MM.1S (cell line): ENCODE measurements around the gene PLEKHM3.
"Not testable (repeated sequence)": the region's sequence is repeated elsewhere in the genome, so short reads cannot be mapped to it uniquely, and the experiment has no call there.

Source experiments
- DNase-seq: peaks from one replicate; pipeline ENCODE4 v3.0.0-alpha.2; 2015
- H2AFZ ChIP-seq: fragments of 300-600 bp; sonication (generic); 2 replicates; pipeline ENCODE4 v1.6.0; 2016; ENCODE audit warnings: antibody characterized with exemption, low read length
- H3F3A ChIP-seq: fragments of 300-600 bp; sonication (generic); 2 replicates; pipeline ENCODE4 v1.6.1; 2016; ENCODE audit warnings: mild to moderate bottlenecking, antibody characterized with exemption, low read length, moderate library complexity, mixed read lengths; ENCODE audit not compliant: insufficient read depth
- H3K27ac ChIP-seq: fragments of 300-600 bp; sonication (generic); 2 replicates; pipeline ENCODE4 v1.5.1; 2016; ENCODE audit warnings: mild to moderate bottlenecking, low read length
- H3K27me3 ChIP-seq: fragments of 300-600 bp; sonication (generic); replicated peaks from 2 replicates; pipeline ENCODE4 v1.6.0; 2016; ENCODE audit warnings: low read length; ENCODE audit not compliant: insufficient read depth
- H3K36me3 ChIP-seq: fragments of 300-600 bp; sonication (generic); replicated peaks from 2 replicates; pipeline ENCODE4 v1.6.1; 2016; ENCODE audit warnings: mild to moderate bottlenecking, low read length, mixed read lengths; ENCODE audit not compliant: insufficient read depth
- H3K4me1 ChIP-seq: fragments of 300-600 bp; sonication (generic); 2 replicates; pipeline ENCODE4 v1.6.1; 2016; ENCODE audit warnings: low read length, mixed read lengths
- H3K4me2 ChIP-seq: fragments of 300-600 bp; sonication (generic); 2 replicates; pipeline ENCODE4 v1.6.0; 2016; ENCODE audit warnings: low read depth, low read length
- H3K4me3 ChIP-seq: fragments of 300-600 bp; sonication (generic); 2 replicates; pipeline ENCODE4 v1.5.1; 2016; ENCODE audit warnings: low read length, mixed read lengths
- H3K79me2 ChIP-seq: fragments of 300-600 bp; sonication (generic); 2 replicates; pipeline ENCODE4 v1.6.1; 2016; ENCODE audit warnings: mixed run types, low read length, mixed read lengths
- H3K9ac ChIP-seq: fragments of 300-600 bp; sonication (generic); 2 replicates; pipeline ENCODE4 v1.6.1; 2016; ENCODE audit warnings: low read length, mixed read lengths
- H3K9me2 ChIP-seq: fragments of 300-600 bp; sonication (generic); replicated peaks from 2 replicates; pipeline ENCODE4 v1.6.1; 2016; ENCODE audit warnings: mild to moderate bottlenecking, low read length, mixed read lengths; ENCODE audit not compliant: insufficient read depth
- H3K9me3 ChIP-seq: fragments of 300-600 bp; sonication (generic); replicated peaks from 2 replicates; pipeline ENCODE4 v1.6.1; 2016; ENCODE audit warnings: mild to moderate bottlenecking, low read length, mixed read lengths; ENCODE audit not compliant: insufficient read depth
- H4K20me1 ChIP-seq: fragments of 300-600 bp; sonication (generic); 2 replicates; pipeline ENCODE4 v1.6.1; 2016; ENCODE audit warnings: mild to moderate bottlenecking, low read length, moderate library complexity, mixed read lengths; ENCODE audit not compliant: insufficient read depth
- CTCF ChIP-seq: fragments of 300-600 bp; sonication (generic); IDR thresholded peaks from 2 replicates; pipeline ENCODE4 v1.5.1; 2016; ENCODE audit warnings: antibody characterized with exemption, low read length, mixed read lengths
- EZH2 ChIP-seq: fragments of 300-600 bp; sonication (generic); optimal IDR thresholded peaks from 2 replicates; pipeline ENCODE3; 2017; ENCODE audit warnings: low read depth, mild to moderate bottlenecking, antibody characterized with exemption, low read length, mixed read lengths
- EZH2phosphoT487 ChIP-seq: fragments of 300-600 bp; sonication (generic); IDR thresholded peaks from 2 replicates; pipeline ENCODE4 v1.6.1; 2018; ENCODE audit warnings: antibody characterized with exemption, low read length

Gene PLEKHM3

GRCh38 chr2:207911215-207911614 lies 114.1 kb downstream of the PLEKHM3 start:
- H3K36me3 ChIP-seq = no peaks in the 10 kb centered on the region
- H3K79me2 ChIP-seq = no peaks in the 10 kb centered on the region
- TF ChIP-seq CTCF (no peak), EZH2phosphoT487 (no peak), EZH2 (no peak)
- no peaks in the 10 kb centered on the region for H3K9me2 ChIP-seq
- no peak overlapping the region for H3K4me2 ChIP-seq
- H3K9me3 ChIP-seq = no peaks in the 10 kb centered on the region
- H3K4me1 ChIP-seq = no peaks in the 10 kb centered on the region
- H3K9ac ChIP-seq = no peak overlapping the region
- H3F3A ChIP-seq = no peaks in the 10 kb centered on the region
- no peak overlapping the region for H3K4me3 ChIP-seq
- no peaks in the 10 kb centered on the region for H3K27me3 ChIP-seq
- no peak overlapping the region for H3K27ac ChIP-seq
- no peak overlapping the region for H2AFZ ChIP-seq
- no peak for DNase-seq
- no peaks in the 10 kb centered on the region for H4K20me1 ChIP-seq

GRCh38 chr2:207906495-207906894 lies 118.8 kb downstream of the PLEKHM3 start:
- H3K27me3 ChIP-seq, H2AFZ ChIP-seq, H3K4me1 ChIP-seq, DNase-seq, H3K79me2 ChIP-seq, H3K4me2 ChIP-seq, H3K9me2 ChIP-seq, H3K27ac ChIP-seq, H4K20me1 ChIP-seq, H3K9ac ChIP-seq, H3K36me3 ChIP-seq, H3K4me3 ChIP-seq, H3F3A ChIP-seq, H3K9me3 ChIP-seq: not testable (repeated sequence)

- TF ChIP-seq EZH2phosphoT487 = no peak
- no peak for TF ChIP-seq EZH2
- TF ChIP-seq CTCF = no peak
- no peak for DNase-seq
- no peaks in the 10 kb centered on the region for H3K9me2 ChIP-seq
Observed at GRCh38 chr2:207905546-207905945, 119.8 kb downstream of the PLEKHM3 start.

GRCh38 chr2:207903236-207903635 lies 122.1 kb downstream of the PLEKHM3 start:
- H3K79me2 ChIP-seq = no peaks in the 10 kb centered on the region
- TF ChIP-seq EZH2phosphoT487 (no peak), EZH2 (no peak), CTCF (no peak)
- H3K9ac ChIP-seq = no peak overlapping the region
- H3K36me3 ChIP-seq = no peaks in the 10 kb centered on the region
- no peak overlapping the region for H3K27ac ChIP-seq
- H4K20me1 ChIP-seq = no peaks in the 10 kb centered on the region
- no peak overlapping the region for H3K4me2 ChIP-seq
- H3K27me3 ChIP-seq = no peaks in the 10 kb centered on the region
- H3K9me3 ChIP-seq = no peaks in the 10 kb centered on the region
- H3K4me1 ChIP-seq = no peaks in the 10 kb centered on the region
- DNase-seq = no peak
- no peak overlapping the region for H2AFZ ChIP-seq
- no peaks in the 10 kb centered on the region for H3F3A ChIP-seq
- H3K9me2 ChIP-seq = no peaks in the 10 kb centered on the region
- H3K4me3 ChIP-seq = no peak overlapping the region

More at GRCh38 chr2:207905546-207905945, 119.8 kb downstream of the PLEKHM3 start:
- no peak overlapping the region for H3K27ac ChIP-seq
- no peak overlapping the region for H3K4me3 ChIP-seq
- no peaks in the 10 kb centered on the region for H3K79me2 ChIP-seq
- H3K36me3 ChIP-seq = no peaks in the 10 kb centered on the region
- H3K4me1 ChIP-seq = no peaks in the 10 kb centered on the region
- no peak overlapping the region for H2AFZ ChIP-seq
- no peak overlapping the region for H3K4me2 ChIP-seq
- H3K27me3 ChIP-seq = no peaks in the 10 kb centered on the region
- no peaks in the 10 kb centered on the region for H4K20me1 ChIP-seq
- no peaks in the 10 kb centered on the region for H3K9me3 ChIP-seq
- H3F3A ChIP-seq = no peaks in the 10 kb centered on the region
- no peak overlapping the region for H3K9ac ChIP-seq
